Activated naive CD8-positive, alpha-beta T cell treated with anti-CD3 and anti-CD28 coated beads, Interleukin-2, amount 50 U/mL, for 24 hours (primary cell): ENCODE measurements around the gene TBC1D5.
A peak's percentile ranks its signal among the peaks of the same experiment; 100 is the strongest.

Source experiments
- ATAC-seq: fragments of 150-1000 bp; cut with Tn5 transposase; one replicate; pipeline ENCODE4 v1.10.0; 2021
- DNase-seq: peaks from one replicate; pipeline ENCODE4 v3.0.0; 2021
- H3K27ac Mint-ChIP-seq: one replicate; pipeline ENCODE4 v1.8.0; 2021; ENCODE audit warnings: mild to moderate bottlenecking, mixed read lengths
- H3K27me3 Mint-ChIP-seq: one replicate; pipeline ENCODE4 v1.8.0; 2021; ENCODE audit warnings: mixed read lengths
- H3K36me3 Mint-ChIP-seq: one replicate; pipeline ENCODE4 v1.8.0; 2021; ENCODE audit warnings: low read depth, mixed read lengths
- H3K4me1 Mint-ChIP-seq: one replicate; pipeline ENCODE4 v1.8.0; 2021; ENCODE audit warnings: mixed read lengths
- H3K4me3 Mint-ChIP-seq: one replicate; pipeline ENCODE4 v1.8.0; 2021; ENCODE audit warnings: mild to moderate bottlenecking, moderate library complexity, mixed read lengths
- H3K9me3 Mint-ChIP-seq: one replicate; pipeline ENCODE4 v1.8.0; 2021; ENCODE audit warnings: mixed read lengths

Gene TBC1D5

DNA sequence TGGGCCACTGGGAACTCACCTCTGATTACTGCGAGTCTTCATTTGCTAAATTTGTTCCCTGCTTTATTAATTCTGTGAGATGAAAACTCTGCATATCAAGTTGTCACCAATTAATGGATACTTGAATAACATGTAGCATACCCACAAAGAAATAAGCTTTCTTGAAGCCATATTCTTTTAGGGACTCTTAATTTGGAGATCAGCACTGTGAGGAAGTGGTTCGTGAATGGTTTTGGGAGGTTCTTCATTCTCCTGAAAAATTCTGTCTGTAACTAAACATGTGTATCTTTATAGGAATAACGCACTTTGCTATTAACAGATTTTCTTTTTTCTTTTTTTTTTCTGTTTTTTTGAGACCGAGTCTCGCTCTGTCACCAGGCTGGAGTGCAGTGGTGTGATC is 19.1 kb upstream of the TBC1D5 start:
- Mint-ChIP-seq H3K4me3 (no peak overlapping the region), H3K27me3 (peaks cover 10% of the 10 kb centered on the region), H3K9me3 (no peaks in the 10 kb centered on the region), H3K27ac (no peak overlapping the region), H3K36me3 (no peaks in the 10 kb centered on the region), H3K4me1 (peaks cover 4% of the 10 kb centered on the region)
- ATAC-seq (no peak), DNase-seq (no peak)

DNA sequence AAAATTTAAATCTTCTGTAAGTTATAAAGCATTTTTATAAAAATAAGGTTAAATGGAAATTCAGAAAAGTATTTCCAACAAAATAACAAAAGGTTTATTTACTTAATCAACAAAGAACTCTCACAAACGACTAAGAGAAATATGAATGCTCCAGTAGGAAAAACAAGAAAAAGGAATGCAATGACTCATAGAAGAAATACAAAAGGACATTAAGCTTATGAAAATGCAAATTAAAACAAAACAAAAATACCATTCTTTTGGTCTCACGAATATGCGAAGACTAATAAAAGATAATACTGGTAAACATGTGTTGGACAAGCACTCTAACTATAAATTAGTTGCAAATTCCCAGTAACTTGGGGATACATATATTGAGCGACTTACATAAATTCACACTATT is 17.5 kb upstream of the TBC1D5 start:
- no peaks in the 10 kb centered on the region for H3K9me3 Mint-ChIP-seq
- ATAC-seq (no peak), DNase-seq (no peak)
- no peaks in the 10 kb centered on the region for H3K36me3 Mint-ChIP-seq
- H3K4me3 Mint-ChIP-seq: no peak overlapping the region
- peaks cover 8% of the 10 kb centered on the region for H3K27me3 Mint-ChIP-seq
- no peak overlapping the region for H3K27ac Mint-ChIP-seq
- peaks cover 3% of the 10 kb centered on the region for H3K4me1 Mint-ChIP-seq

GRCh38 chr3:17755836-17756235 is 13.4 kb upstream of the TBC1D5 start:
- H3K36me3 Mint-ChIP-seq: no peaks in the 10 kb centered on the region
- no peak overlapping the region for H3K4me3 Mint-ChIP-seq

GRCh38 chr3:17753632-17753992 is 11.2 kb upstream of the TBC1D5 start:
- no peak overlapping the region for H3K27ac Mint-ChIP-seq
- peaks cover 14% of the 10 kb centered on the region for H3K4me1 Mint-ChIP-seq
- no peak overlapping the region for H3K4me3 Mint-ChIP-seq
- no peaks in the 10 kb centered on the region for H3K36me3 Mint-ChIP-seq
- DNase-seq (no peak), ATAC-seq (no peak)
- H3K27me3 Mint-ChIP-seq: peaks cover 3% of the 10 kb centered on the region
- H3K9me3 Mint-ChIP-seq: no peaks in the 10 kb centered on the region

More at GRCh38 chr3:17755836-17756235, 13.4 kb upstream of the TBC1D5 start:
- ATAC-seq (no peak), DNase-seq (no peak)
- no peaks in the 10 kb centered on the region for H3K9me3 Mint-ChIP-seq
- H3K27me3 Mint-ChIP-seq: peaks cover 3% of the 10 kb centered on the region
- no peak overlapping the region for H3K27ac Mint-ChIP-seq
- H3K4me1 Mint-ChIP-seq: peaks cover 3% of the 10 kb centered on the region

DNA sequence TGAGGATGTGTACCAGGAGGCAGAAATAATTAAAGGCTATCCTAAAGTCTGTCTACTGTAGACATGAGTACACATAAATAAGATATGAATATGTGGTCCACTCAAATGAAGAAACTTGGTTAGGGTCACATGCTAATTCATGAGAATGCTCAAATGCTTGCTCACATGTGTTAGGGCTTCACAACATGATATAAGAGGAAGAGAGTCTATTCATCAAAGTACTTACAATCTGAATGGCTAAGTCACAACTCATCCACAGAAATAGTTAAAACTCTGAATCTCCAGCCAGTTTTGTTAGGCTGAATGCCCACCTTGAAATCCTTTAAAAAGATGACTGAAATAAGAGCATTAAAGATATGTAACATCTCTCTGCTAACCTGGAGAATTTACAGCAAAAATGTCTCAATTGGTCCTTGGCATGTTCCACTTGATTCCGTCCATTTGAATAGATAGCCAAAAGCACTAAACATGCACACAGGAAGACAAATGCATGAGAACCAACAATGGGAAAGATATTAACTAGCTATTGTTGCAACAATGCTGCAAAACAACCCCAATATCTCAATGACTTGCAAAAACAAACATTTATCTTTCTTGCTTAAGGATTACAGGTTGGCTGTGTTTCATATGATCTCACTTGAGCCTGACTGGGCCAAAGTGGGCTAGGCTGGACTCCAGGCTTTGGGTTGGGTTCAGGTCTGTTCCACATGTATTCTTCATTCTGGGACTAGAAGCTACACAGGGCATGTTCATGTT is 10.6 kb upstream of the TBC1D5 start:
- no peak overlapping the region for H3K27ac Mint-ChIP-seq

DNA sequence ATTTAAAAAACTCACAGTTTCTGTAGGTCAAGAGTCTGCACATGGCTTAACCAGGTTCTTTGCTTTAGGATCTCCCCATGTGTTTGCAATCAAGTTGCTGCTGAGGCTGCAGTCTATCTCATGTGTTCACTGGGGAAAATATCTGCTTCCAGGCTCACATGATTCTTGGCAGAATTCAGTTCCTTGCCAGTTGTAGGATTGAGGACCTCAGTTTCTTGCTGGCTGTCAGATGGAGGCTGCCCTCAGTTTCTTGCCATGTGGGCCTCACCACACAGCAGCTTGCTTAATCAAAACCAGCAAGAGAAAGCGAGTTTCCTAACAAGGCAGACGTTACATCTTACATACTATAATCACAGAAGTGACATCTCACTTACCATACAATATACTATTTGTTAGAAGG is 10.0 kb upstream of the TBC1D5 start:
- H3K4me3 Mint-ChIP-seq: no peak overlapping the region
- no peak for ATAC-seq
- H3K4me1 Mint-ChIP-seq: peaks cover 18% of the 10 kb centered on the region
- H3K36me3 Mint-ChIP-seq: no peaks in the 10 kb centered on the region
- no peaks in the 10 kb centered on the region for H3K9me3 Mint-ChIP-seq
- peaks cover 3% of the 10 kb centered on the region for H3K27me3 Mint-ChIP-seq
- no peak for DNase-seq
- no peak overlapping the region for H3K27ac Mint-ChIP-seq

More for the DNA sequence above, 10.6 kb upstream of the TBC1D5 start:
- Mint-ChIP-seq H3K27me3 (peaks cover 3% of the 10 kb centered on the region), H3K4me1 (peaks cover 14% of the 10 kb centered on the region), H3K4me3 (no peak overlapping the region), H3K9me3 (no peaks in the 10 kb centered on the region), H3K36me3 (no peaks in the 10 kb centered on the region)
- ATAC-seq (no peak), DNase-seq (no peak)

DNA sequence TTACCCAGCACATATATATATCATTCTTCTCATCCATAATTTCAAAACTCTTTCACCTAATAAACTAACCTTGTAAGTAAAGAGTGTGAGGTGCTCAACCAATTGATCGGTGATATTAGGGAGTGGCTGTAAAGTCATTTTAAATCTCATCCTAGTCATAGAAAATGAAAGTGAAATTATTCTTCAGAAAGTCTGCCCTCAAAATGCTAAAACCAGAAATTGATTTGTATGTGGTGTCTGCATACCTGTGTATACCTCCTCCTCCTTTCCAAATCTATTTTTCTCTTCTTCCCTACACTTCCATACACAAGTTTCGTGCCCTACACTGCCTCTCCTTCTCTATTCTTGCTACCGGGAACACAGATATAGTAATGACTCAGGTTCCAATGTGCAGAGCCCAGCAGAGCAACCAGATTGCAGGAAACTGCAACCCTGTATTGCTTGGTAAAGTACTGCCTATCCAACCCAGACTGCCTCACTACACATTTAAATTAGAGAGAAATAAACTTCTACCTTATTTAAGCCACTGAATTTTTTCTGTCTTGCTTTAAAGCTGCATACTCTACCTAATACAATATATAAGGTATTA is 7.4 kb upstream of the TBC1D5 start:
- Mint-ChIP-seq H3K27me3 (no peaks in the 10 kb centered on the region), H3K36me3 (peaks cover under 1% of the 10 kb centered on the region), H3K4me3 (peak overlapping the region; percentile 71), H3K9me3 (no peaks in the 10 kb centered on the region), H3K27ac (no peak overlapping the region), H3K4me1 (peaks cover 23% of the 10 kb centered on the region)
- ATAC-seq: no peak
- no peak for DNase-seq

DNA sequence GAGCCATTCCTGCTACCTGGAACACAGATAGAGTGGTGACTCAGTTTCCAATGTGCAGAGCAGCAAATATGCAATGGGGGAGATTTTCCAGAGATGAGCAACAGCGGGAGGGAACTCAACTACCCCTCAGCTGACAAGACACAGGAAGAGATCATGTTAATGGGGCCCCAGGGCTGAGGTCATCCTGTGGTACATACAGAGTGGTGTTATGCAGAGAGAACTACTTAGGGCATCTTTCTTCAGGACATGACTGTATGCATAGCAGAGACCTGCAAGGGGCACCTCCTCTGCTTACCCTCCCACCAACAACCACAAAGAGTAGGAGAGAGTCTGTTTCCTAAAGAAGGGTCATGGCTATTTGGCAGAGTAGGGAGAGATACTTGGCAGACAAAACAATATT is 6.8 kb upstream of the TBC1D5 start:
- Mint-ChIP-seq H3K4me1 (peaks cover 24% of the 10 kb centered on the region), H3K27ac (no peak overlapping the region), H3K36me3 (peaks cover 2% of the 10 kb centered on the region), H3K4me3 (peak overlapping the region; percentile 71), H3K27me3 (no peaks in the 10 kb centered on the region), H3K9me3 (no peaks in the 10 kb centered on the region)
- DNase-seq (no peak), ATAC-seq (peak; percentile 92)

GRCh38 chr3:17747890-17748247 is 5.4 kb upstream of the TBC1D5 start:
- peaks cover 2% of the 10 kb centered on the region for H3K36me3 Mint-ChIP-seq
- H3K9me3 Mint-ChIP-seq: no peaks in the 10 kb centered on the region
- ATAC-seq (no peak), DNase-seq (no peak)
- no peaks in the 10 kb centered on the region for H3K27me3 Mint-ChIP-seq
- H3K4me3 Mint-ChIP-seq: no peak overlapping the region
- H3K4me1 Mint-ChIP-seq: peaks cover 36% of the 10 kb centered on the region
- no peak overlapping the region for H3K27ac Mint-ChIP-seq

DNA sequence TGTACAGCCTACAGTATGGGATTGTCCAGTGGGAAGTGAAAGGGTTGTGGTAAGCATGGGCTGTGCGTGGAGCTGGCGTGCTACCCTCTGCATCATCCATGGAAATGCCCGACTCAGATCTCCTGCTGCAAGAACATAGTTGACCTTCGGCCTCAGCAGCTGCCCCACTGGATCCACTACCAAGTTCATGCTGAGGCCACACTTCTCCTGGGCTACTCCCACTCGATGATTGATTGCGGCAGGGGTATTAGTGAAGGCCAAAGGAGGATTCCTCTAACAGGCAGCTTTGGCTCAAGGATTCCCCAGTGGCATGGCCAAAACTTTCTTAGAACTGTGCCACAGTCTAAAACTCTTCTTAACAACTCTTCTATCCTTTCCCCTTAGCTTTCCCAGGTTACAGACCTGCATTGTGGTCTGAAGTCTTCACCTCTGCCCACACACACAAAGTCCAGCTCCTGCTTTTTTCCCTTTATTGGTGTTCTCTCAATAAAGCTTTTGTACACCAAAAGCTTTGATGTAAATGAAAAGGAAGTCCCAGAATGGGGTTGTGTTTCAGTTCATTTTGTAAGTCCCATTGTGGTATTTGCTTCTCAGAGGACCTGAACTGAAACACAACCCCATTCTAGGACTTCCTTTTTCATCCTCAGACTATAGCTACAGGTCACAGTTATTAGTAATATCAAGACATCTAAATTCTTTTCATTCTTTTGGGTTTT is 4.9 kb upstream of the TBC1D5 start:
- Mint-ChIP-seq H3K4me3 (no peak overlapping the region), H3K27me3 (no peaks in the 10 kb centered on the region), H3K9me3 (no peaks in the 10 kb centered on the region), H3K27ac (peak overlapping the region; percentile 14), H3K36me3 (peaks cover 2% of the 10 kb centered on the region), H3K4me1 (peaks cover 36% of the 10 kb centered on the region)
- DNase-seq (no peak), ATAC-seq (no peak)

- H3K36me3 Mint-ChIP-seq: peaks cover 2% of the 10 kb centered on the region
- no peaks in the 10 kb centered on the region for H3K27me3 Mint-ChIP-seq
- H3K27ac Mint-ChIP-seq: no peak overlapping the region
- H3K9me3 Mint-ChIP-seq: no peaks in the 10 kb centered on the region
- no peak overlapping the region for H3K4me3 Mint-ChIP-seq
- DNase-seq (no peak), ATAC-seq (no peak)
- peaks cover 39% of the 10 kb centered on the region for H3K4me1 Mint-ChIP-seq
Observed at GRCh38 chr3:17745894-17746293, 3.5 kb upstream of the TBC1D5 start.

DNA sequence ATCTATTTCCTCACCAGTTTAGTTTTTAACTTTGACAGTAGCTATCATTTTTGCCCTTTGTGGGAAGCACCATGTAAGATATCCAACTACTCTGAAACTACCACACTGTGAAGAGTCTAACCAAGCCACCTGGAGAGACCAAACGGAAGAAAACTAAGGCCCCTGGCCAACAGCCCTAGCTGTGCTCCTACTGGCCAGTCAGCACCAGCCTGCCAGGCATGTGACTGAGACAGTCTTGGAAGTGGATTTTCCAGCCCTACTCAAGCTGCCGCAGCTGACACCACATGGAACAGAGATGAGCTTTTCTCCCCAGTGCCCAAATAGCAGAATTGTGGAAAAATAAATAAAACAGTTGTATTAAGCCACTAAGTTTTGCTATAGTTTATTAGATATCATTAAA is 2.9 kb upstream of the TBC1D5 start:
- Mint-ChIP-seq H3K4me1 (peaks cover 45% of the 10 kb centered on the region), H3K4me3 (no peak overlapping the region), H3K27me3 (no peaks in the 10 kb centered on the region), H3K27ac (no peak overlapping the region), H3K9me3 (no peaks in the 10 kb centered on the region), H3K36me3 (peaks cover 5% of the 10 kb centered on the region)
- ATAC-seq (no peak), DNase-seq (no peak)

DNA sequence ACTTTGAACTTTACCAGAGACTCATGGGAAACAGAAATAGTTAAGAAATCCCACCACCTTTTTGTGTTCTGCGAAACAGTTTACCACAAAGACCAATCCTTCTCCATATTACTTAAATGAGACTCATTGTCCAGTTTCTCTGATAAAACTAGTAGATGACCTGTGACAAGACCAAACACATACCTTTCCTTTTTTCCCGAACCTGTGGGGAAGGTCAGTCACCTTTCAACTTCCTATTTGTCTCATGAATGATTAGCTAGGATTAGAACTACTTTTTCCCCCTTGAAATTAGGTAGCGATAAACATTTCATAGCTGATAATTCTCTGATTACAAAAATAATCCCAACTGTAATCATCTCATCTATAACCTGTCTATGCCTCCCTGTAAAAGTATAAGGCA is 2.3 kb upstream of the TBC1D5 start:
- H3K36me3 Mint-ChIP-seq: peaks cover 5% of the 10 kb centered on the region
- no peaks in the 10 kb centered on the region for H3K9me3 Mint-ChIP-seq
- H3K4me1 Mint-ChIP-seq: peaks cover 46% of the 10 kb centered on the region
- no peak overlapping the region for H3K27ac Mint-ChIP-seq
- no peak for DNase-seq
- H3K27me3 Mint-ChIP-seq: no peaks in the 10 kb centered on the region
- ATAC-seq: no peak
- H3K4me3 Mint-ChIP-seq: no peak overlapping the region

- H3K36me3 Mint-ChIP-seq: peaks cover 11% of the 10 kb centered on the region
- no peaks in the 10 kb centered on the region for H3K9me3 Mint-ChIP-seq
- ATAC-seq (no peak), DNase-seq (no peak)
- H3K27ac Mint-ChIP-seq: peak overlapping the region; percentile 96
- peaks cover 47% of the 10 kb centered on the region for H3K4me1 Mint-ChIP-seq
- H3K27me3 Mint-ChIP-seq: no peaks in the 10 kb centered on the region
- H3K4me3 Mint-ChIP-seq: peak overlapping the region; percentile 90
Observed at GRCh38 chr3:17743658-17743995, 1.2 kb upstream of the TBC1D5 start.
